MG63 (cell line): ENCODE measurements around the gene RAD23B. TPM values are rescaled to one million over a fixed set of nuclear protein-coding genes. Genes with fewer than 3 reads are reported as not detected.

Experiments used
- DNase-seq: peaks from one replicate; pipeline ENCODE4 v3.0.0-alpha.2; 2020
- H3K27me3 ChIP-seq: fragments of 250-450 bp; sonication (Bioruptor Pico); 2 replicates; pipeline ENCODE4 v1.5.1; 2020; ENCODE audit warnings: mild to moderate bottlenecking, moderate library complexity
- H3K36me3 ChIP-seq: fragments of 250-450 bp; sonication (Bioruptor Pico); 2 replicates; pipeline ENCODE4 v1.5.1; 2020; ENCODE audit warnings: mild to moderate bottlenecking, moderate library complexity
- H3K4me3 ChIP-seq: fragments of 250-450 bp; sonication (Bioruptor Pico); 2 replicates; pipeline ENCODE4 v1.5.1; 2020; ENCODE audit warnings: mild to moderate bottlenecking, moderate library complexity
- H3K9me3 ChIP-seq: fragments of 250-450 bp; sonication (Bioruptor Pico); 2 replicates; pipeline ENCODE4 v1.5.1; 2020; ENCODE audit warnings: mild to moderate bottlenecking, moderate library complexity
- total RNA-seq: library from RNA; depleted of rRNA; stranded (reverse); fragments of >200 nt; shearing (Covaris generic); gene quantifications from 2 replicates; pipeline ENCODE4 v1.2.3, GENCODE V29; 2014; ENCODE audit warnings: low replicate concordance

The RAD23B gene
- total RNA-seq, 1 experiment from 2014 or later: 169 TPM

DNA sequence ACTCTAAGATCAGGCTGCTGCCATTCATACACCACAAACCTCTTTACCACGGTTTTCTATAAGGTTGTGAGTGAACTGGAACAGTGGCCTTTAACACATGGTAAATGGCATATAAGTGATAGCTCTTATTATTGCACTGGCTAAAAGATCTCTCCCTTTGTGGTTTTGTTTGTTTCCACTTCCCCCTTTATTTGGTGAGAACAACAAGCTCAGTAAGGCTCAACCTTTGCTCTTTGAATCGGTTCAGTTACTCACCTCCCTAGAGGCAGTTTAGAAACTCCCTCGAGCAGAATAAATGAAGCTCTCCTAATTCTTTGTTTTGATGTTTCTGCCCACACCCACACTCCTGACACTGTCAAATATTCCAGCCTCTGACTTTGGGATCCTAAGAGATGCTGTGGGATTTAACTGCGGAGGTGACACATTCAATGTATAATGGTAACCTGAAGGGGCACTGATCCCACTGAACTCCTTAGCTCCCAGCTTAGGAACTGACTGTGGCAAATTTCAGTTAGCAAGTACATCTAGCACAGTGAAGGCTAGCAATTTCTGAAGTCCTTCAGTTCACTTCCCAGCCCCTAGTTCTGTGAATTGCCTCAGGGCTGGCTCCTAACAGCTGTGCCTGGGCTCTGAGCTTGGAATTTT lies 22.5 kb upstream of the RAD23B start:
- Histone ChIP-seq H3K4me3 (no peak overlapping the region), H3K9me3 (peaks cover 3% of the 10 kb centered on the region; the same call in 1 of the 2 replicates), H3K36me3 (no peaks in the 10 kb centered on the region), H3K27me3 (no peaks in the 10 kb centered on the region)
- DNase-seq: no peak

DNA sequence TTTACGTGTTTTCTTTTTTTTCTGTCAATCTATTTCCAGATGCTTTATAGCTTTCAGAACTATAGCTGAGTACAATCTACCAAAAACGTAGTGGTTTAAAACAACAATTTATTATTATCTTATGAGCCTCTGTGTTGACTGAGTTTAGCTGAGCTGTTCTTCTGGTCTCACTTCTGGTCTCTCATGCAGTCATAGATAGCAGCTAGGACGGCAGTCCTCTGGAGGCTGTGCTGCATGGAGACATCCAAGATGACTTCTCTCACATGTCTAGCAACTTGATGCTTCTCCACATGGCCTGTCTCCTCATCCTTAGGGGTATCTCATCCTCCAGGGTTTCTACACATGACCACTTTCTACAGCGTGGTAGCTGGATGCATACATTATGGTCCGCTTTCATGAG lies 22.0 kb upstream of the RAD23B start:
- H3K36me3 ChIP-seq: no peaks in the 10 kb centered on the region
- H3K27me3 ChIP-seq: no peaks in the 10 kb centered on the region
- peaks cover 3% of the 10 kb centered on the region; the same call in 1 of the 2 replicates for H3K9me3 ChIP-seq
- DNase-seq: no peak
- no peak overlapping the region for H3K4me3 ChIP-seq

DNA sequence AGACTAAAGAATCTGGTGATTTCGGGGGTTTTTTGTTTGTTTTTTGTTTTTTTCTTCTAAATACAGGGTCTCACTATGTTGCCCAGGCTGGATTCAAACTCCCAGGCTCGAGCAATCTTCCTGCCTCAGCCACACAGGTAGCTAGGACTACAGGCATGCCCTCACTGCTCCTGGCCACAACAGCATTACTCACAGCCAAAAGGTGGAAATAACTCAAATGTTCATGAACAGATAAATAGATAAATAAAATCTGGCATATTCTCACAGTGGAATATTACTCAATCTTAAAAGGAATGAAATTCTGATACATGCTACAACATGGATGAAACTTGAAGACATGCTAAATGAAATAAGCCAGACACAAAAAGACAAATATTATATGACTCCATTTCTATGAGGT lies 19.8 kb upstream of the RAD23B start:
- Histone ChIP-seq H3K36me3 (no peaks in the 10 kb centered on the region), H3K4me3 (no peak overlapping the region), H3K9me3 (peaks cover 3% of the 10 kb centered on the region; the same call in 1 of the 2 replicates), H3K27me3 (no peaks in the 10 kb centered on the region)
- no peak for DNase-seq

DNA sequence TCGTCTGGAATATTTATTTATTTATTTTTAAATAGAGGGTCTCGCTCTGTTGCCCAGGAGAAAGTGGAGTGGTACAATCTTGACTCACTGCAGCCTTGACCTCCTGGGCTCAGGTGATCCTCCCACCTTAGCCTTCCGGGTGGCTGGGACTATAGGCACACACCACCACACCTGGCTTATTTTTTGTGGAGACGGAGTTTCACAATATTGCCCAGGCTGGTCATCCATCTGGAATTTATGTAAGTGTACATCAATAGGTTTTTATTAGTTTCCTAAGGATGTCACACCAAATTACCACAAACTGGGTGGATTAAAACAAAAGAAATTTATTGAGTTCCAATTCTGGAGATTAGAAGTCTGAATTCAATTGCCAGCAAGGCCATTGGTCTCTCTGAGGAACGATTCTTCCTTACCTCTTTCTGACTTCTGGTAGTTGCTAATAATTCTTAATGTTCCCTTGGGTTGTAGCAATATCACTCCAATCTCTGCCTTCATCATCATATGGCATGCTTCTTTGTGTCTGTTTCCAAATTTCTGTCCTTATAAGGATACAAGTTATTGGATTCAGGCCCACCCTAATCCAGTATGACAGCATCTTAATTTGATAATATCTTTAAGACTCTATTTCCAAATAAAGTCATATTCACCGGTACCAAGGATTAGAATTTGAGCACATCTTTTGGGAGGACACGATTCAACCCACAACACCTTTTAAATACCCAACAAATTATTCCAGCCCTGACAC lies 16.3 kb upstream of the RAD23B start:
- Histone ChIP-seq H3K9me3 (peaks cover 3% of the 10 kb centered on the region; the same call in 1 of the 2 replicates), H3K27me3 (no peaks in the 10 kb centered on the region), H3K4me3 (no peak overlapping the region), H3K36me3 (no peaks in the 10 kb centered on the region)
- no peak for DNase-seq

DNA sequence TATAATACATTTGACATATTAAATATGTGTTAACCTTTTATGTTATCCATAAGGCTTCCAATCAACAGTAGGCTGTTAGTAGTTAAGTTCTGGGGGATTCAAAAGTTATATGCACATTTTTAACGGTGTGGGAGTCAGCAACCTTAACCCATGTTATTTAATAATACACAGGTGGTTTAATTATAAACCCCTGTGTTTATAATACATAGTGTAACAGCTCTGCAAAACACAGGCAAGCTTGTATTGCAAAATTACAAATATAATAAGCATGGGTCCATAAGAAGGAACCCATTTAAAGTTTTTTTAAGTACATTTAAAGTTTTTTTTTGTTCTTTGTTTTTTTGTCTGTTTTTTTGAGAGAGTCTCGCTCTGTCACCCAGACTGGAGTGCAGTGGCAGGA lies 14.5 kb upstream of the RAD23B start:
- Histone ChIP-seq H3K4me3 (no peak overlapping the region), H3K36me3 (no peaks in the 10 kb centered on the region), H3K9me3 (peaks cover 3% of the 10 kb centered on the region; the same call in 1 of the 2 replicates), H3K27me3 (no peaks in the 10 kb centered on the region)
- DNase-seq: no peak

DNA sequence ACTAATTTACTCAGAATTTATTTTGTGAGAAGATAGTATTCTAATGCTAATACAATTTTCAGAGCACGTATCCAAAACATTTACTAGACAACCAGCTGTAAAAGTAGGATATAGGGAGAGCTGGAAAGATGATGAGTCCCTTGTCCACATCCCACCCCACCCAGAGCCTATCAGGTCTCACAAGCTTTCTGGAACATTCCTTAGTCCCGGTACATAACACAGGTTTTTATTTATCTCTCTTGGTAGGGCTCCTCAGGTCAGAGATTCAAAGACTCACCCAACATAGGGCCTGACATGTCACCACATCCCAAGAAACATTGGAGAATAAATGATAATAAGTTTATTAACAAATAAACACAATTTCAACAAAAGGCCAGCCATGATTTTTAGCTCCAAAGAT lies 13.8 kb upstream of the RAD23B start:
- H3K36me3 ChIP-seq: no peaks in the 10 kb centered on the region
- no peak overlapping the region for H3K4me3 ChIP-seq
- peaks cover 3% of the 10 kb centered on the region; the same call in 1 of the 2 replicates for H3K9me3 ChIP-seq
- DNase-seq: no peak
- H3K27me3 ChIP-seq: no peaks in the 10 kb centered on the region

DNA sequence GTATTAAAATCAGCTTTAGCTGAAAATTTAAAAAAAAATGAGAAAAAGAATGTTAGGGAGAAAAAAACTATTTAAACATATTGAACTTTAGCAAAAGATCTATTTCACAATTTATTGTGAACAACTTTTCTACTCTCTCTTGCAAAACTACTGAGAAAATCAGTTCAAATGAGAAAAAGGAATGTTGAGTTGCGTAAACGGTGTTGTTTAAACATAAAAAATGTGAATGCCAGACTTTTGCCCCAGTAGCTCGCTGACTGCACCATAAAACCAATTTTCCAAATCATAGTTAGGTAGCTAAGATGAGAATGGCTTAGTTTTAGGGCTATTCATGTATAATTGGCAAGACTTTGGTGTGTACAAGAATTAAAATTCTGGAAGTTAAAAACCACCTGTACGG lies 13.4 kb upstream of the RAD23B start:
- H3K27me3 ChIP-seq: no peaks in the 10 kb centered on the region
- no peak for DNase-seq
- H3K9me3 ChIP-seq: peaks cover 3% of the 10 kb centered on the region; the same call in 1 of the 2 replicates
- H3K36me3 ChIP-seq: no peaks in the 10 kb centered on the region
- H3K4me3 ChIP-seq: no peak overlapping the region

DNA sequence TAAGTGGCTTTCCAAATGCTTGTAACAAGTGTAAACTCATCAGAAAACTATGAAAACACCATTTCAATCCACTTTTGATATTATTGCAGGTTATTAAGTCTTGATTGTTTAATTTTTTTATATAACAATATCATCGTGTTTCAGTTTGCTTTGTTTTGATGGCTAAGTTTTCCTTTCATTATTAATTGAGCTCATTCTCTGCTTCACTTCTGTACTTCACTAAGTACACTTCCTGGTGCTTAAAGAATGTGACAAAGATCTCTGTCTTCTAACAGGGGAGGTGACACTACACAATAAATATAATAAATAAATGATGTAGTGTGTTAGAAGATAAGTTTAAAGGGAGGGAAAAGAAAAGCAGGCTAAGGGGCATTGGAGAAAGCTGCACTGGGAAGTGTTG lies 13.0 kb upstream of the RAD23B start:
- no peak for DNase-seq
- Histone ChIP-seq H3K36me3 (no peaks in the 10 kb centered on the region), H3K9me3 (0 out of 2 replicates have a peak, but pooled peaks cover under 1% of the 10 kb centered on the region), H3K4me3 (no peak overlapping the region), H3K27me3 (no peaks in the 10 kb centered on the region)

DNA sequence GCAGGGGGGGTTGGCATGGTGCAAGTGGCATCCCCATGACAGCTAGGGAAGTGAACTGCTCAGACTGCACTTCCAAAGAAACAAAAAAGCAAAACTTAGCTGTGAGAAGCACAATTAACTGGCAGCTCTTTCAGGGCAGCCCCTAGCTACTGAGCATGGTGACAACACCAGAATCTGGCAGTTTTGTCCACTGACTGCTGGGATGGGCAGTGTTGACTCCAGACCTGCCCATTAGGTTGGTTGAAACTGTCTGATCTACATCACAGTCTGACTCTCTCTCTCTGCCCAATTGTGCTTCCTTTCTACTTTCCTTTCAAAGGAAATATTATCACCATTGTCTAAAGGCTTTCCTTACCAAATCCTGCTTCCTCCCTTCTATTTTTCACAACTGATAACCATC lies 12.5 kb upstream of the RAD23B start:
- H3K36me3 ChIP-seq: no peaks in the 10 kb centered on the region
- no peak for DNase-seq
- H3K4me3 ChIP-seq: no peak overlapping the region
- H3K27me3 ChIP-seq: no peaks in the 10 kb centered on the region
- no peaks in the 10 kb centered on the region for H3K9me3 ChIP-seq

DNA sequence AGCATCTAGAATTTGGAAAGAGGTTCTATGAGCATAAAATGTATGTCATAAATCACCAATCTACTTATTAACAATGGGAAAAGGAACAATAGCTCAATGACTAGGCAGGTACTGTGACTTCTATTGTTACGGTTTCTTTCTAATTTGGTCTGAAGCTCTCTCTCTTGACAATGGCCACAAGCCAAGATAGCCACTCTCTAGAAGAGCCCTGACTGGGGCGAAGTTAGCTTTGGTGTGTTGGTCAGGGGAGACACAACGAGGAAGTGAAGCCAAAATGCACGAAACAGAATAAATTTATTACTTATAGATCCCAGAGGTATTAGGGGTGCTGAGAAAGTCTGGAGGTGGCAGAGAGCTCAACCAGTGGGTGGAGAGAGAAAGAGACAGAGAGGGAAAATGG lies 9.4 kb upstream of the RAD23B start:
- no peak for DNase-seq
- Histone ChIP-seq H3K4me3 (no peak overlapping the region), H3K27me3 (no peaks in the 10 kb centered on the region), H3K36me3 (no peaks in the 10 kb centered on the region), H3K9me3 (no peaks in the 10 kb centered on the region)

DNA sequence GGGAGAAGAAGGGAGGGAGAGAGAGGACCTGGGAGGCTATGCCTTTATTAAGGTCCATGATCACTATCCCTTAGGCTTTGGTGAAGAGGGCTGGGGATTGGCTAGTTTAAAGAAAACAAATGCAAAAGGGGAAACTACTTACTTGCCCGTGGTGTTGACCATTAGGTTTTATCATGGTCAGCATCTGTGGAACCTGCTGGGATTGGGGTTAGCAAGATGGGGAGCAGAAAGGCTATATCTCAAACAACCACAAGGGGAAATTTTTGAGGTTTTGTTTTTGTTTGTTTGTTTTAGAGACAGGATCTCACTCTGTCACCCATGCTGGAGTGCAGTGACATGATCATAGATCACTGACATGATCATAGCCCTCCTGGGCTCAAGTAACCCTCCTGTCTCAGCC lies 9.0 kb upstream of the RAD23B start:
- no peaks in the 10 kb centered on the region for H3K9me3 ChIP-seq
- DNase-seq: no peak
- no peaks in the 10 kb centered on the region for H3K36me3 ChIP-seq
- H3K4me3 ChIP-seq: no peak overlapping the region
- H3K27me3 ChIP-seq: no peaks in the 10 kb centered on the region

DNA sequence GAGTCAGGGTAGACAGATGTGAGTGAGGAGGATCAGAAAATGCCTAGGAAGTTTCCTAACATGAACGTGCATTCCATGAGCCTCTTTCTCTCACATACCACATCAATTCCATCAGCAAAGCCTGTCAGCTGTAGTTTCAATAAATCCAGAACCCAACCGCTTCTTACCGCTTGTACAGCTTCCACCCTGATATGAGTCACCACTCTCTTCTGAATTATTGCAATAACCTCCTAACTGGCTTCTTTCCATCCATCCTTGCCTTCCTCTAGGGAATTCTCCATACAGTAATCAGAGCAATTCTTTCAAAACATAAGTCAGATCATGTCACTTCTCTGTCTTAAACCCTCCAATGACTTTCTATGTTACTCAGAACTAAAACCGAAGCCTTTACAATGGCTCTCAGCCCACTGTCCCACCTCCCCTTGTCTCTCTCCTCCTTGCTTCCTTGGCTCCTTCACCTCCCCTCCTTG lies 8.1 kb upstream of the RAD23B start:
- H3K4me3 ChIP-seq: no peak overlapping the region
- peak; percentile 71 for DNase-seq
- no peaks in the 10 kb centered on the region for H3K27me3 ChIP-seq
- H3K36me3 ChIP-seq: no peaks in the 10 kb centered on the region
- H3K9me3 ChIP-seq: no peaks in the 10 kb centered on the region

DNA sequence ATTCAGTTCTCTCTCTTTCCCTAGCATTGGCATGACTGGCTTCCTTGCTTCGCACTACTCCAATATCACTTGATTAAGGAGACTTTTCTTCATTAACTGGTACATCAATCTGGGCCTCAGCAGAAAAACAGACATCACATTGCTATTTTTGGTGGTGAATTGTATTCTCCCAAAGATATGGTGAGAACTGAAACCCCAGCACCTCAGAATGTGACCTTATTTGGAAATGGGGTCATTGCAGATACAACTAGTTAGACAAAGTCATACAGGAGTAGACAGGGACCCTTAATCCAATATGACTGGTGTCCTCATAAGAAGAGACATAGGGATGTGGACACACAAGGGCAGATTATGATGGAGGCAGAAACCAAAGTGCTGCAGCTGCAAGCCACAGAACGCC lies 7.5 kb upstream of the RAD23B start:
- no peak for DNase-seq
- H3K27me3 ChIP-seq: no peaks in the 10 kb centered on the region
- no peaks in the 10 kb centered on the region for H3K9me3 ChIP-seq
- no peak overlapping the region for H3K4me3 ChIP-seq
- H3K36me3 ChIP-seq: no peaks in the 10 kb centered on the region

DNA sequence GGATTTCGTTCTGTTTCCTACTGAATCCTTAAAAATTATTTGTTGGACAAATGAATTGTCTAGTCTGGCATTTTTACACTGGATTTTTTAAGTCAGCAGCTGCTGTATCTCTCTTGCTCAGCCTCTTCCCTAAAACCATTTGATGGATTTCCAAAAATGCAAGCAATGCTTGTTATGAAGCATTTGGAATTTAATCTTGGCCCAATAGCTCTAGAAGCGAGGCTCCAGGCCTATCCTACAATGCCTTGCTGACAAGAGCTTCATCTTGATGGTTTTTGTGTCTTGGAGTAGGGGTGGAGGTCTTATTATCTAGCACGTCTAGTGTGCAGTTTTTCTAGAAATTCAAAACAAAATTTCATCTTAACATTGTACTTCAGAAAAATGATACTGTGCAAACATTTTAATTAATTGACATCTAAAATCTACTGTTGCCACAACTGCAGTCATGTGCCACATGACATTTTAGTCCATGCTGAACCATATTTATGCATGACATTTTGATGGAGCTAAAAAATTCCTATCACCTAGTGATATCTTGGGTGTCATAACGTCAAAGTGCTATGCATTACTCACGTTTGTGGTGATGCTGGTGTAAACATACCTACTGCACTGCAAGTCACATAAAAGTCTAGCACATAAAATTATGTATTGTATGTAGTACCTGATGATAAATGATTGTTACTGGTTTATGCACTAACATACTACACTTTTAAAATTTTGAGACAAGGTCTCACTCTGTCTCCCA lies 5.9 kb upstream of the RAD23B start:
- no peak overlapping the region for H3K4me3 ChIP-seq
- no peak for DNase-seq
- H3K9me3 ChIP-seq: no peaks in the 10 kb centered on the region
- no peaks in the 10 kb centered on the region for H3K27me3 ChIP-seq
- H3K36me3 ChIP-seq: no peaks in the 10 kb centered on the region

DNA sequence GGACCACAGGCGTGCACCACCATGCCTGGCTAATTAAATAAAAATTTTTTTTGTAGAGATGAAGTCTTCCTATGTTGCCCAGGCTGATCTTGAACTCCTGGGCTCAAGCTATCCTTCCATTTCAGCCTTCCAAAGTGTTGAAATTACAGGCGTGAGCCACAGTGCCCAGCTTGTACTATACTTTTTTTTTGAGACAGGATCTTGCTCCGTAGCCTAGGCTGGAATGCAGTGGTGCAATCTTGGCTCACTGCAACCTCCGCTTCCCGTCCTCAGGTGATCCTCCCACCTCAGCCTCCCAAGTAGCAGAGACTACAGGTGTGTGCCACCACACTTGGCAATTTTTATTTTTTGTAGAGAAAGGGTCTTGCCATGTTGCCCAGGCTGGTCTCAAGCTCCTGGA lies 5.3 kb upstream of the RAD23B start:
- Histone ChIP-seq H3K9me3 (no peaks in the 10 kb centered on the region), H3K27me3 (no peaks in the 10 kb centered on the region), H3K4me3 (no peak overlapping the region), H3K36me3 (no peaks in the 10 kb centered on the region)
- DNase-seq: no peak

DNA sequence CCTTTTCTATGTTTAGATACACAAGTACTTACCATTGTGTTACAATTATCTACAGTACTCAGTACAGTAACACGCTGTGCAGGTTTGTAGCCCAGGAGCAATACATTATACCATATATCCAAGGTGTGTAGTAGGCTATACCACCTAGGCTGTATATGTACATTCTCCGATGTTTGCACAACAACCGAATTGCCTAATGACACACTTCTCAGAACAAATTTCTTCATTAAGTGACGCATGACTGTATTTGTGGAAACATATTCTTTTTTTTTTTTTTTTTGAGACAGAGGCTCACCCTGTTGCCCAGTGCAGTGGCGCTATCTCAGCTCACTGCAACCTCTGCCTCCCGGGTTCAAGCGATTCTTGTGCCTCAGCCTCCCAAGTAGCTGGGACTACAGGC lies 4.0 kb upstream of the RAD23B start:
- no peak overlapping the region for H3K4me3 ChIP-seq
- no peaks in the 10 kb centered on the region; the same call in 1 of the 2 replicates for H3K36me3 ChIP-seq

DNA sequence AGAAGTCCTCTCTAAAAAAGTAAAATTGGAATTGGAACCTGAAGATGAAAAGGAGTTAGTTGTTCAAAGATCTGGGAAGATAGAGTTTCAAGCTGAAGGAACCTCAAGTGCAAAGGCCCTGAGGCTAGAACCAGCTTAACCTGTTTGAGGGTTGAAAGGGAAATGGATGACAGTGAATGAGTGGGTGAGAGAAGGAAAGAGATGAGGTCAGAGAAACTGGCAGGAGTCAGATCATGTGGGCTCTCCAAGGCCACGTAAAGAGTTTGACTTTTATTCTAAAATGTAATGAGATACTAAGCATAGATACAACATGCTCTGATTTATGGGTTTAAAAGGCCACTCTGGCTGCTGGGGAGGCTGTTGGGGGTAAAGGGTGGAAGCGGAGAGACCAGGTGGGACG lies 2.5 kb upstream of the RAD23B start:
- Histone ChIP-seq H3K4me3 (no peak overlapping the region), H3K27me3 (no peaks in the 10 kb centered on the region), H3K9me3 (no peaks in the 10 kb centered on the region), H3K36me3 (peaks cover 13% of the 10 kb centered on the region)
- DNase-seq: no peak

More for the DNA sequence above, 4.0 kb upstream of the RAD23B start:
- Histone ChIP-seq H3K27me3 (no peaks in the 10 kb centered on the region), H3K9me3 (no peaks in the 10 kb centered on the region)
- no peak for DNase-seq
